ENCODE measurements around the gene LBHD2. TPM values are rescaled to one million over a fixed set of nuclear protein-coding genes. Genes with fewer than 3 reads are reported as not detected.
A peak's percentile ranks its signal among the peaks of the same experiment; 100 is the strongest.
"Not testable (repeated sequence)": the region's sequence is repeated elsewhere in the genome, so short reads cannot be mapped to it uniquely, and the experiment has no call there.

LBHD2 gene
- total RNA-seq, 1 donor: not detected

DNA sequence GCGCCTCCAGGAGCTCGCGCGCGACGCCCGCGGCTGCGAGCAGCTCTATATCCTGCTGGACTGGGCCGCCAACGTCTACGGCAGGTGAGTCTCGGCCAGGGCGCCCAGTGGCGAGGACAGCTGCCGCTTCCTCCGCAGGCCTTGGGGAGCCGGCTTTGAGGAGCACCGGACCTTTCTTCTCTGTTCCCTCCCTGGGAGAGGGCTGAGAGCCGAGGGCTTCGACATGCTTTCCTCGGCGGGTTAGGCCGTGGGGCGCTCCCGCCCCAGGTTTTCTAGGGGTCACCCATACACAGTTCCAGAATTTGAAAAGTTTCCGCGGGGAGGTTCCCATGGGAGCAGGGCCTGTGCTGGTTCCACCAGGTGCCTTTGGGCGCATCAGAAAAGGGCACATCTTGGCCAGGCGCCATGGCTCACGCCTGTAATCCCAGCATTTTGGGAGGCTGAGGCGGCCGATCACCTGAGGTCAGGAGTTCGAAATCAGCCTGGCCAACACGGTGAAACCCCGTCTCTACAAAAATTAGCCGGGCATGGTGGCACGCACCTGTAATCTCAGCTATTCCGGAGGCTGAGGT, 18.8 kb downstream of the LBHD2 start:
- no peak for DNase-seq (ENCODE audit: low read depth in 2 of 3, low spot score in 2 of 3)

DNA sequence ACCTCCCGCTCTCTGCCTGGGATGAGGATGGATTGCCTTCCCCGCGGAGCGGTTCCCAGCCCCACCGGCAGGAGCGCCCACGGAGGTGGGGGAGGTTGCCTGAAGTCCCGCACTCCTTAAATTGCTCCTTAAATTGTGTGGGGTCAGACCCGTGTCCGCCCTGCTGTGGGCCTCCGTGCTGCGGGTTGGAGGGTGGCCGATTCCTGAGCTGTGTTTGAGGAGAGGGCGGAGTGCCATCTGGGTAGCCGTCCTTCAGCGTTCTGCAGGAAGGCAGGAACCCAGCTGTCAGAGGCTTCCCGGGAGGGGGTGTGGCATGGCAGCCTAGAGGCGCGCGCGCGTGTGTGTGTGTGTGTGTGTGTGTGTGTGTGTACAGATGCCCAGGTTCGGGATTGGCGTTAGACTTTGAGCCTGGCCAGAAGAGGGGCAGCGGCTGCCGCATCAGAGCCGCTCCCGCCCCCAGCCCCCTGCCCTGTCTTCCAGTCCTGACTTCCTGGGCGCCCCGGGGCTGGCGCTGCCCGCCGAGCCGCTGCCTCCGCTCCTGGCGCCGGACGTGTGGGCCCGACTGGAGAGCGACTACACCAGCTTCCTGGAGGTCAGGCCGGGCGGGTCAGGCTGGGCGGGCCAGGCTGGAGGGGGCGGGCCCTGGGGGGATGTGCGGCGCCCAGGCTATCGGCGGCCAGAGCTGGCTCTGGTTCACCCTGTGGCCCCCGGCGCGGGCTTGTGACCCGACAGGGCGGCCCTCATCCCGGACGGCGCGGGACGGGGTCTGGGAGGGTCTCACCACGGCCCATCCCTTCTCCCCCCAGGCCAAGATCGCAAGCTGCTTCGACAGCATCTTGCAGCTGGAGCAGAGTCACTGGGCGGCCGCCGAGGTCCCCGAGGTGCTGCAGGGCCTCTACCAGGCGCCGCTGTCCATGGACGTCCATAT, 19.7 kb downstream of the LBHD2 start:
- DNase-seq (ENCODE audit: low read depth in 2 of 3, low spot score in 2 of 3): peak in 1 of 3 donors; percentile 46

DNA sequence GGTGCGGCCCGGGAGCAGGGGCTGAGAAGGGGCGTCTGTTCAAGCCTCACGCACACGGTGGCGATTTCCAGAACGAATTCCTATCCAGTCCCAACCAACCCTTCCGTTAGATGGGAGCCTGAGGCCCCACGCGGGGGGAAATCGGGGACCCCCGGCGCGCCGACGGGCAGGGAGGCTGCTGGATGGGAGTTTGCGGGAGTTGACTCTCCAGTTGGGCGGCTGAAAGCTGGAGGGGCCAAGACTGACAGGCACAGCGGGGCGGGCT, 20.3 kb downstream of the LBHD2 start:
- DNase-seq (ENCODE audit: low read depth in 2 of 3, low spot score in 2 of 3): no peak

DNA sequence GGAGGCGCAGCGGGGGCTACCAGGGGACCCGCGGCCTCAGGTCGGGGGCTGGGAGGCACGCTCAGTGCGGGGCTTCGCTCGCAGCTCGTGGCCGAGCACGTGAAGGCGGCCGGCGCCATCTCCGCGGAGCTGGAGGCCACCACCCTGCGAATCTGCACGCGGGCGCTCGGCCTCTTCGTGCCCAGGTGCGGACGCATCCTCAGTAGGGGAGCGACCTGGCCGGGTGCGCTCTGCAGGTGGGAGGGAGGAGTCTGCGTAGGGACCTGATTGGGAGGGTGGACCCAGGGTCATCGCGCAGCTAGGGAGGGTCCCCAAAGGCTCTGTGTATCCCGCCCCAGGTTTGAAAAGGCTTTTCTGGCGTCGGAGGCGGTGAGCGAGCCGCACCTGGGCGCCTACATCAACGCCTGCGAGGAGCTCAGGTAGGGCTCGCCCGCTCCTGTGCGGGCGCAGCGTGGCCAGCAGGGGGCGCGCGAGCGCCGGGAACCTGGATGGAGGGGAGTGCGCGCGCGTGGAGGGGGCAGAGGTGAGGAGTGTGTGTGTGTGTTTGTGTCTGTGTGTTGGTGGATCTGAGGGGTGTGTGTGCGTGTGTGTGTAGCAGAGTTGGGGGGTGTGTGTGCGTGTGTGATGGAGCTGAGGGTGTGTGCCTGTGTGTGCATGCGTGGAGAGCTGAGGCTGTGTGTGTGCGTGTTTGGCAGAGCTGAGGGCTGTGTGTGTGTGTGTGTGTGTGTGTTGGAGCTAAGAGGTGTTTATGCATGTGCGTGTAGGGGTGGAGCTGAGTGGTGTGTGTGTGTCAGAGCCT, 20.8 kb downstream of the LBHD2 start:
- peak; percentile 65 to 67 (median 66) for DNase-seq (ENCODE audit: low read depth in 2 of 3, low spot score in 2 of 3)

DNA sequence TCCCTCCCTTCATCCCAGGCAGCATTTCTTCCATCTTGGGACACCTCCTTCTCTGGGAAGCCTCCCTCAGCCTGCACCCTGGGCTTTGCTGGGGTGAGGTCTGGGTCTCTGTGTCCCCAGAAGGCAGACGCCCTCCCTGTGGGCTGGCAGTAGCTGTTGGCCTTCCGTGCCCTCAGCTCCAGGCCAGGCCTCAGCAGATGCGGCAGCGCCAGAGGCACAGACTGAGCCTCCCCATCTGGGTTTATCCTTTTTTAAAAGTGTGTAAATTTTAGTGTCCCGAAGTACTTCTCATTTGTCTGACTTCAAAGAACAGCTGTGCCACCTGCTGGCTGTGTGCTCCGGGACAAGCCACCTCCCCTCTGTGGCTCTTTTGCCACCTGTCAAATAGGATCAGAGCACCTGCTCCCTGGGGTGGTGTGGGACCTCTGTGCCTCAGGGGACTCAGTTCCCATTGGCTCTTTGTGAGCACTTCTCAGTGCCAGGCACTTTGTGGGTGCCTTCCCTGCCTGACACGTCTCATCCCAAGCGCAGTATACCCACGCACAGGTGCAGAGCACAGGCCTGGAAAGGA, 21.7 kb downstream of the LBHD2 start:
- peak in 1 of 3 donors; percentile 65 for DNase-seq (ENCODE audit: low read depth in 2 of 3, low spot score in 2 of 3)

DNA sequence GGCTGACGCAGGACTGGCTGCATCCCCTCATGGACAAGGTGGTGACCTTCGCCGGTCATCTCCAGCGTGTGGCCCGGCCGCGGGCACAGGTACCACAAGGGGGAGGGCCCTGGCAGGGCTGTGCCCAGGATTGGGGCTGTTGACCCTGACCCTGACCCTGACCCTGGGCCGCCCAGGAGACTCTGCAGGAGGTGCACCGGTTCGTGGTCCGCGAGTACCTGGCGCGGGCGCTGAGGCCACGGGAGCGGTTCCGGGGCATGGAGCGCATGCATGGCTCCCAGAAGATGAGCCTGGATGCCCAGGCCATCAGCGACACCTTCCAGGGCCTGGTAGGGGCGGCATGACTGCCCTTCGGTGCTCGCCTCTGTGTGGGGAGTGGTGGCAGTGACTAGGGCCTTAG, 23.4 kb downstream of the LBHD2 start:
- DNase-seq (ENCODE audit: low read depth in 2 of 3, low spot score in 2 of 3): no peak

DNA sequence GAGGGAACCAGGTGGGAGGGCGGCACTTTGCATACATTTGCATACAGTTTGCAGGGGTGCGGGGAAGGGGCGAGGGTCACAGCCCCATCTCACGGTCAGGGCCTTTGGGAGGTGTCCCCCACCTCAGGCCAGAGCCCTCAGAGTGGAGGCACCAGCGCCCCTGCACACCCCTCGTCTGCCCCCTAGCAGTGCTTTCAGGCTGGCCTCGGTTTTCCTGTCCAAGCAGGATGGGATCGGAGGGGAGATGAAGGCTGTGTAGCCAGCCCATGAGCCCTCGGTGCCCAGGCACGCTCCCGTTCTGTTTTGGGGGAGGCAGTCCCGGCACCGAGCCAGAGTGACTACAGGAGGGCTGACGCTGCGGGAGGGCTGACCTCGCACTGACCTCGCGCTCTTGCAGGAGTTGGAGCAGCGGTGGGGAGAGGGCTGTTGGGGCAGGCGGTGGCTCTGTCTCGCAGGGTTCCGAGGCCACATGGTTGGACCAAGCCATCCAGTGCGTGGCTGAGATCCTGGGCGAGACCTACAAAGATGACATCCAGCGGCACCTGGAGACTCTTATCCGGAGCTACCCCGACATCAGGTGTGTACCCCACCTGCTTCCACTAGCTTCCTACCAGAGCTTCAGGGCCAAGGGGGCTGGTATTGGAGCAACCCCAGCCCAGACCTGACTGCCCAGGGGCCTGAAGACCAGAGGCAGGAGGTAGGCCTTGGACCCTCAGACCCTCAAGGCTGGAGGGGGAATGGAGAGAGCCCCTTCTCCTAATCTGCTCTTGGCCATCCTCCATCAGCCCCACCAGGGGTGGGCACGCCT, 24.1 kb downstream of the LBHD2 start:
- DNase-seq (ENCODE audit: low read depth in 2 of 3, low spot score in 2 of 3): no peak

DNA sequence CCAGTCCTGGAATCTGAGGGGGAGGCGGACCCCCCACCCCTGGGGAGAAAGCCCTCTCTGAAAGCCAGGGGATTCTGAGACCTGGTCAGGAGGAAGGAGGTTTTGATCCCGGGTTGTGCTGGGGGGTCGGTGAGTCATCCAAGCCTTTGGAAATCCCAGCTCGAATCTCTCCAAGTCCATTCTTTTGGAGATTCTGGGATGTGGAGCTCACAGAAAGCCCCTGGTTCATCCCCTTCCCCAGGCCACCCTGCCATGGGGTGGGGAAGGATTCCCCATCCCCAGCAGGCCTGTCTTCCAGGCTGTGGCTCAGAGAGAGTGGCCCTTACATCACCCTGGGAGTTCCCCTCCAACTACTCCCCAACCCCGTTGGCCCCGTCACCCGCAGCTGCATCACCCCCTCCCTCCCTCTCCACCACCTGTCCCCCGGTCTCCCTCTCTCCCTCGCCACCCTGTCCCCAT, 24.8 kb downstream of the LBHD2 start:
- DNase-seq (ENCODE audit: low read depth in 2 of 3, low spot score in 2 of 3): peak in 2 of 3 donors; percentile 82 to 83

DNA sequence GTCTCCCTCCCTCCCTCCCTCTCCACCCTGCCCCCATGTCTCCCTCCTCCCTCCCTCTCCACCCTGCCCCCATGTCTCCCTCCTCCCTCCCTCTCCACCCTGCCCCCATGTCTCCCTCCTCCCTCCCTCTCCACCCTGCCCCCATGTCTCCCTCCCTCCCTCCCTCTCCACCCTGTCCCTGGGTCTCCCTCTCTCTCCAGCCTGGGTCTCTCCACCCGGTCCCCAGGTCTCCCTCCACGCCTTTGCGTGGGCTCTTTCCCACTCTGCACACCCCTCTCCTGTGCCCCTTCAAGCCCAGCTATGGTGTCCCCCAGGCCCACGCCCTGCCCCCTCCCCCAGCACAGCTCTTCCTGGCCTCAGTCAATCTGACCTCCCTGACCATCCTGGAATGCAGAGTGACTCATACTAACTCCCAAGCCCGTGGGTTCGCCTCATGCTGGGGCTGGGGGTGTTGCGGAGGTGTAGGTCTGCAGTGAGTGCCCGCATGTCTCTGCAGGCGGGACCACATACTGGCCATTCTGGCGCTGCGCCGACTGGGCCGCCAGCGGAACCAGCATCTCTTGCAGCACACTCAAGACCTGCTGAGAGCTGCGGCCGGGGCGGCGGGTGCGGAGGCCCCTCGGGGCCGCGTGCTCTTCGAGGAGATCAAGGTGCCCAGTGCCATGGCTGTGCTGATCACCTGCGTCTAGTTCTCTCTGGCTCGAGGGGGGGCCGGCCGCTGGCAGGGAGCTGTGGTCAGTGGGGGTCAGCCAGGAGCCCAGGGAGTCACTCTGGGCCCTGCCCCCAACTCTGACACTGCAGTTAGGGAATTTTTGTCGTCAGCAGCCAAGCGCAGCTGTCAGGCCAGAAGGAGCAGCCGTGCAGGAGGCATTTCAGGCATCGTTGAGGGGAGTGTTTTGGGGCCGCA, 25.8 kb downstream of the LBHD2 start:
- no peak for DNase-seq (ENCODE audit: low read depth in 2 of 3, low spot score in 2 of 3)

DNA sequence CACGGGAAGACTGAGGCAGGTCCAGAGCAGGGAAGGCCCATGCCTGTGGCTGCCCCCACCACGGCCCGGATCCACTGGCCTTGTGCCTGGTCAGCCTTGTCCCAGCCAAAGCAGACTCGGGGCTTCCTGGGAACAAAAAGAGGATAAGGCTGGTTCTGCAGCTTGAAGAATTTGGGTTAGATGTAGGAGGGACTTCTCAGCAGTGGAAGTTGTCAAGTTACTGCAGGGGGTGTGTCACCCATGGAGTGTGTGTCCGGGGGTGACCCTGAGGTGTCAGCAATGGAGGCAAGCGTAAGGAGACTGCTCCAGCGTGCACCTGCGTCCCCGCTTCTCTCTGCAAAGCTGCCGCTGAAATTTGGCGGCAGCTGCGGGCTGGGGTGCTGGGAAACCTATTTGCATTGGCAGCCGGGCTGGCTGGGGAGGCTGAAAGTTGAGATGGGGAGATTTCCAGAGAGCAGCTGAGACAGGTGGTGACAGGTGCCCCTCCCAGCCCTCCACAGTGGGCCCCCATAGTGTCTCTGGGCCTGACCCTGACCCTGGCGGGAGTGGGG, 26.7 kb downstream of the LBHD2 start:
- DNase-seq (ENCODE audit: low read depth in 2 of 3, low spot score in 2 of 3): no peak

DNA sequence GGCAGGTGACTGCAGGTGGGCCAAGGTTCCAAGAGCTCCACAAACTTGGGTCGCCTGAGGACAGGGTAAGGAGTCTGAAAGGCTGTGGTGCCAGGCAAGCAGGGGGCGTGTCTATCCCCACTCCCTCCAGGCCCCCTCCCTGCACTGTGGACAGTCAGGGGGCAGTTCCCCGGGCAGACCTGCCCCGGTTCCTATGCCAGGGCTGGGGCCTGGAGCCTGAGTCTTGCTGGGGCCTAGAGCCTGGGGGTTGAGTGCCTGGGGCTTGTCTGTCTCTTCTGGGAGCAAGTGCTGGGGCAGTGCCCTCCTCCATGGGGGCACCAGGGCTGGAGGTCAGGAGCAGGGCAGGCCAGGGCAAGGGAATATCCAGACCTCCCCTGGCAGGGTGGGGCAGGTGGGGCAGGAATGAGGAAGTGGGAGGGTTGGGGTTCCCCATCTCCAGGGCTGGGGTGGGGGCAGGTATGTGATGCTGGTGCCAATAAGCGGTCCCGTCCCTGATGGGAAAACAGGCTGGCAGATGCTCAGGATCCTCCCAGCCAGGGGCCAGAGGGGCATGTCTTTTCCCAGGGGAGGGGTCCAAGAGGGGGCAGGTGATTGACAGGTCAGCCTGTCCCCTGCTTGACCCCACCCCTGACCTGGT, 27.3 kb downstream of the LBHD2 start:
- no peak for DNase-seq (ENCODE audit: low read depth in 2 of 3, low spot score in 2 of 3)

DNA sequence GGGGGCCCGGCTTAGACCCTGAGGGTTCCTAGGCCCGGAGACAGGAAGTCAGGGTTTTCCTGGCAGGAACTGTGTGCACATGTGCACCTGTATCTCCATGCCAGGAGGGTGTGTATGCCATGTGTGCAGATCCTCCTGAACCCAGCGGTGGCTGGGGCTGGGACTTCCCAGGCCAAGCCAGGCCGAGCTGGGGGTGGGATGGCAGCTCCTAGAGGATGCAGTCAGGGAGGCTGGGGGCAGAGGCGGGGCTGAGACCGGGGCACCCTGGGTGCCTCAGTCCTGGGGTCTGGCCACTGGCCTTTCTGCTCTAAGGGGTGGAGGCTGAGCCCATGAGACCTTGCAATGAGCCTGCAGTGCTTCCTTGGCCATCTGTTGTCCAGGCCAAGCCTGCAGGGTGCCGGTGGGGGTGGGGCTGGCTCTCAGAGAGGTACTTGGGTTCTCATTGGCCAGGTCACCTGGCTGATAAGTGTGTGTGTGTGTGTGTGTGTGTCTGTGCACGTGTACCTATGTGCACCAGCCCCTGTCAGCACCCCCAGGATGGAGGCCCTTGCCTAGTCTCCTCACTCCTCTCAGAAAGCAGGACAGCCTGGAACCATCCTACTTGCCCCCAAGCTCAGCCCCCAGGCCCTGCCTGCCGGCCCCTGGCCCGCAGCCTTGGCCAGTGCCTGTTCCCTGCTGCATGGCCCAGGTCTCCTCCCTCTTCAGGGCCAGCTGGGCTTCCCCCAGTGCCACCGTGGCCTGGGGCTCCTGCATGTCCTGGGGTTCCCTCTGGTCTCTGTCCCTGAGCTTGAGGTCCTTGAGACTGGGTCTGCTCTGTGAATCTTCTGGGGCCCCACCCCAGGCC, 28.6 kb downstream of the LBHD2 start:
- DNase-seq (ENCODE audit: low read depth in 2 of 3, low spot score in 2 of 3): no peak

DNA sequence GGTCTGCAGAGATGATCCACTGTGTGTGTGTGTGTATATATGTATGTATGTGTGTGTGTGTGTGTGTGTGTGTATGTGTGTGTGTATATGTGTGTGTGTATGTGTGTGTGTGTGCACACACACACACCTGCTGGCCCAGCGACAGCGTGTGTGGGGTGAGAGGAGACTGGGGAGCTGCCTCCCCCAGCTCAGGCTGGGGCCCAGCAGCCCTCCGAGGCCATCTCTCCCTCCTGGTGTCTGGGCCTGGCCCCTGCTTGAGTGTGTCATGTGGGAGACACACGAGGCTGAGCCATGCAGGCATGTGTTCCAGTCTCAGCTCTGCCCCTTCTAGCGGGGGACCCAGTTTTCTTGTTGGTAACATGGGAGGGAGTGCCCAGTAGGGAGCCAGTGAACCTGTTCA, 29.3 kb downstream of the LBHD2 start:
- DNase-seq (ENCODE audit: low read depth in 2 of 3, low spot score in 2 of 3): peak in 1 of 3 donors; percentile 22

DNA sequence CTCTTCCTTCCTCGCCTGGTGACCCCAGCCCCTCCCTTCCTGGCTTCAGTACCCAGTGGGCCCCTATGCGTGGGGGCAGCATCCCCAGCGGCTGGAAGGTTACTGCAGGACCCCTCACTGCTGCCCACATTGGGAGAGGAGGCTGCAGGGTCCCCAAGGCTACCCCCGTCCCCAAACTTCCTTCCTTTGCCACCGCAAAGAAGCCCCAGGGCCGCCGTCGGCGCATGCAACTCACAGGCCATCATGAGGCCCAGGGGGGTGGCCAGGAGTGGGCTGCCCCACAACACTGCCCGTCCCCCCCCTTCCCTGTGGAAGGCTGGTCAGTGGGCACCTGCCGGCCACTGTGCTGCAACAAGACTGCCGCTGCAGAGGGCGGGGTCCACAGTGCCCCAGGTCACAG, 29.8 kb downstream of the LBHD2 start:
- no peak for DNase-seq (ENCODE audit: low read depth in 2 of 3, low spot score in 2 of 3)

DNA sequence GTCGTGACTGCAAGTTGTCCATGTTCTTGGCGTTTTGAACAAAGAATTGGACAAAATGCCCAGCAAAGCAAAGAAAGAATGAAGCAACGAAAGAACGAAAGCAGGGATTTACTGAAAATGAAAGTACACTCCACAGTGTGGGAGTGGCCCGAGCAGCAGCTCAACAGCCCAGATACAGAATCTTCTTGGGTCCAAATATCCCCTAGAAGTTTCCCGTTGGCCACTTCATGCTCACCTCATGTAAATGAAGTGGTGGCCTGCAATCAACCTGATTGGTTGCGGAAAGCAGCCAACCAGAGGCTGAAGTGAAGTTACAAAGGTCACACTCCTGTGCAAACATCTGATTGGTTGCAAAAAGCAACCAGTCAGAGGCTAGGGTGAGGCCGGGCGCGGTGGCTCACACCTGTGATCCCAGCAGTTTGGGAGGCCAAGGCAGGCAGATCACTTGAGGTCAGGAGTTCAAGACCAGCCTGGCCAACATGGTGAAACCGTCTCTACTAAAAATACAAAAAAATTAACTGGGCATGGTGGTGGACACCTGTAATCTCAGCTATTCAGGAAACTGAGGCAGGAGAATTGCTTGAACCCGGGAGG, 31.2 kb downstream of the LBHD2 start:
- not testable (repeated sequence) for DNase-seq (ENCODE audit: low read depth in 2 of 3, low spot score in 2 of 3)

DNA sequence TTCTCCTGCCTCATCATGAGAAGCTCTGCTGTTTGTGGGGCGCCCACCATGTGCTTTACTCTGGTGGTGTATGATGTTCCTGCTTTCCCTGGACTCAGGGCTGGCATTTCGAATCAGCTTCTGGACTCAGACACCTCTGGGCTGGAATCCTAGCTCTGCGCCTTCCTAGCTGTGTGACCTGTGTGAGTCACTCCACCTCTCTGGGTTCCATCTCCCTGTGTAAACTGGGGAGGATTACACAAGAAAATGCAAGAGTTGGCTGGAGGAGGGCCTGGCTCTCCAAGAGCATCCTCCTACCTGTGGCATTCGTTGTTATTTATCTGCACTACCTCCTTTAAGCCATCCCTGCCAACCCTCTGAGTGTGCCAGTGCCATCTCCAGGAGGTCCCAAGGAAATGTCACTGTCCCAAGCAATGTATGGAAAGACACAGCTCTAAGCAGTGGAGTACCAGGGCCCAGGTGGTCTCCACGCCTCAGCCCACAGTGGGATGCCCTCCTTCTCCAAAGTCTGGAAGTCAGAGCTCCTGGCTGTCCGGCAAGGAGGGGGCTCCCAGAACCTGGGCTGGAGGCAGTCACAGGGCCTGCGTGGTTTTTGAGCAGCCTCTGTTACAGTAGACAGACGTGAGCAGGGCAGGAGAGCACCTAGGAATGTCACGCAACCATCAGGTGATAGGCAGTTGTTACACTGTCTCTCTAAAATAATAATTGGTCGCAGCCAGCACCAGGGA, 32.0 kb downstream of the LBHD2 start:
- no peak for DNase-seq (ENCODE audit: low read depth in 2 of 3, low spot score in 2 of 3)

DNA sequence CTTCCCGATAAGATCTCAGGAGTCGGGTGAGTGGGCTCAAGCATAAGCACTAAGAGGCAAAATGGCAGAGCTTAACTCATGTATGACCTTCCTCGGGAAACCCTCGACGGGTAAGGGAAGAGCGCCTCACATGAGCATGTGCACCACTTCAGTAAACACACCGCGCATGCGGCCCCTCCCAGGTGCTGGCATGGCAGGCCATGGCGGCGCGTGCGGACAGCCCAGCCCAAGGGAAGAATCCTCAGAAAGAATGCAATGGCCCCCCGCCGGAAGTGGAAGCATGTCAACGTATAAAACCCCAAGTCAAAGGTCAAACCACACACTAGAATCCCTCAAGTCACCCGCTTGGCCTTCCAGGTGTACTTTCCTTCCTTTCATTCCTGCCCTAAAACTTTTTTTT, 32.6 kb downstream of the LBHD2 start:
- no peak for DNase-seq (ENCODE audit: low read depth in 2 of 3, low spot score in 2 of 3)

Data from hematopoietic multipotent progenitor cell (in vitro differentiated cells).